GM19395 (cell line): ENCODE data around the gene FNDC5.

Experiments
- ATAC-seq: cut with Tn5 transposase; IDR thresholded peaks from one replicate; pipeline ENCODE4 v1.9.1; 2021; ENCODE audit warnings: mild to moderate bottlenecking, moderate library complexity; ENCODE audit not compliant: unreplicated experiment

FNDC5 gene

GRCh38 chr1:32817815-32818786 is 52.6 kb downstream of the FNDC5 start:
- peak; percentile 9 for ATAC-seq

GRCh38 chr1:32817159-32817814 is 53.4 kb downstream of the FNDC5 start, which contains the start of the genes S100PBP and YARS1:
TSS of gene S100PBP (plus strand) at chr1:32817653. CDS start at chr1:32826100, 8,447 bp downstream.
TSS of gene YARS1 (minus strand) at chr1:32817358. CDS start at chr1:32817244, 114 bp downstream.
- ATAC-seq = peak; percentile 82

GRCh38 chr1:32816676-32817158 is 54.0 kb downstream of the FNDC5 start:
- ATAC-seq = peak; percentile 11

GRCh38 chr1:32813941-32814739 is 56.6 kb downstream of the FNDC5 start:
- no peak for ATAC-seq
